ENCODE results near the gene PCLO.
"Not testable (repeated sequence)": the region's sequence is repeated elsewhere in the genome, so short reads cannot be mapped to it uniquely, and the experiment has no call there.

The PCLO gene

DNA sequence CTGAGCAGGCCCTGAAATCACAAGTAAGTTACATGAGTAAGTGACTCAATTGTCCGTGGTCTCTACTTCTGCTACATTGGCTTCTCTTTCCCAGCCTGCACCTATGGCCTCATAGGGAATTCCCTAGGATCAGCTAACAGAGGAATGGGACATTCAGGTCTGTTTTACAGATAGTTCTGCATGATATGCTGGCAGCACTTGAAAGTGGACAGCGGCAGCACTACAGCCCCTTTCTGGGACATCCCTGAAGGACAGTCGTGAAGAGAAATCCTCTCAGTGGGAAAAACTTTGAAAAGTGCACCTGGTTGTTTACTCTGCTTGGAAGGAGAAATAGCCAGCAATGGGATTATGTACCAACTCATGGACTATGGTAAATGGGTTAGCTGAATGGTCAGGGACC is 426.1 kb downstream of the PCLO start:
- DNase-seq (ENCODE audit: low read depth in 2 of 2), result no peak

- no peak for DNase-seq (ENCODE audit: low read depth in 2 of 2)
Observed at GRCh38 chr7:82732677-82733076, 430.0 kb downstream of the PCLO start.

DNA sequence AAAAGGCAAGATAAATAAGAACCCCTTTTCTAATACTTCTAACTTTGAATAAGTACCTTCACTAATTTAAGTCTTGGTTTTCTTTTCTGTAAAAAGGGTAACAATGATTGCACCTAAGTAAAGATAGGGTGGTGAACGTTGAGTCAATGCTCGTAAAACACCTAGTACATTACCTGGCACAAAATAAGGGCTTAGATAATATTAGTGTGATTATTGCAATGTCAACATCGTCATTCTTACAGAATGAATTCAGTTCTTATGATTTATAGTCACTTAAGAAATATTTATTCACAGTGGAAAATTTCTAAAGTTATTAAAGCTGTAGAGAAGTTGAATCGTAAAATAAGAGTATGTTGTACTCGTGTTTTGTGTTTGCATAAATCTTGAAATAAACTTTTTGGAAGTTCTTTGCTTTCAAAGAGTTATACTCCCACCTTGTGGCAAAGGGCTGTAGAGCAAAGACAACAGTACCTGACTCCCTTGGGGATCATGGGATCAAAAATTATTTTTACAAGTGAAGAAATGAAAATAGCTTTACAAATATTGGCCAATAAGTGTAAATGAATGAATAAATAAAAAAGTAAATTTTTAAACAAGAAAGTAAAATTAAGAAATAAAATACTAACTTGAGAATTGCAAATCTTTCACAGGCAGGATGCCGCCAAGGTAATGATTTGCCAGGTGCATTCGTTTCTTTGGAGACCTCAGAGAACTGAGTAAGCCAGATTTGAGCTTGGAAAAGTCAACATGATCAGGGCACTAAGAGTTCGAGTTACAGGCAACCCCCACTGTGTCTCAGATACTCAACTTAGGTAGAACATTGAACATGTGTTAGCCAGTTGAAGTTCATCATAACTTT is 433.3 kb downstream of the PCLO start:
- no peak for DNase-seq (ENCODE audit: low read depth in 2 of 2)

DNA sequence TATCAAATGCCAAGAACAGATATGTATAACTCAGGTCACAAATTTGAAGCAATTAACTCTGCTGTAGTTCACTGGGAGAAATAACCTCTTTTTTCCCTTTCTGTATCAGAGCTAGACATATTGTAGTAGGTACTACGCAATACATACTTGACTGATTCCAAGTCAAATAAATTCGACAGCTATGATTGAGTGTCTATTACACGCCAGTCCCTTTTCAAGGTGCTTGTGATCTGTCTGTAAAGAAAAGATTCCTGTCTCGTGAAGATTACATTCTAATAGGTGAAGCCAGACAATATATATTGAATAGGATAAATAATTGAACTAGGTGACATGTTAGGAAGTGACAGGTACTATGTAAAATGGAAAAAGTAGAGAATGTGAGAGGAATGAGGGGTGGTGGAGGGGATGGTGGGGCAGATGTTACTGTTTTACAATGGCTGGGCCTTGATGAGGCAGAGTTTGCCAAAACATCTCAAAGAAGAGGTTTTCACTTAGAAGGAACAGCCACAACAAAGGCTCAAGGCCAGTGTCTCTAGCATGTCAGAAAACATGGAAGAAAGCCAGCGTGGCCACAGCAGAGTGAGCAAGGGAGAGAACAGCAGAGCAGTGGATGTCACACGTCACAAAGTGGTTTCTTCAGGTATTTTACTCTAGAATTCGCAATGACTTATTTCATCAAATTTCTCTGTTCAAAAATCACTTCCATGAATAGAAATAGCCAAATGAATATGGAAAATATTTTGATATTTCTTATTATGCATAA is 436.5 kb downstream of the PCLO start:
- no peak for DNase-seq (ENCODE audit: low read depth in 2 of 2)

- DNase-seq (ENCODE audit: low read depth in 2 of 2), result no peak
Observed at GRCh38 chr7:82723411-82723810, 439.3 kb downstream of the PCLO start.

DNA sequence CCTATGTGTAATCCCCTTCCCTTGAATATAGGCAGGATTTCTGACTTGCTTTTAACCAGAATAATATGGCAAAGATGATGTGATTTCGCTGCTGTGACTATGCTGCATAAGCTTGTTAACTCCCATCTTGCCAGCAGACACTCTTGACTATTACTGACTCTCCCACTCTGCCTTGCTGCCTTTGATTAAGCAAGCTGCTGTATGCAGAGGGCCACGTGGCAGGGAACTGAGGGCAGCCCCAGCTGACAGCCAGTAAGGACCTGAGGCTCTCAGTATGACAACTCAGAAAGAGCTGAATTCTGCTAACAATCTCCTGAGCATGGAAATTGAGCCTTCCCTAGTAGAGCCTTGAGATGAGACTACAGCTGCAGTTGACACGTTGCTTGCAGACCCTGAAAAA is 439.7 kb downstream of the PCLO start:
- DNase-seq (ENCODE audit: low read depth in 2 of 2), result no peak

- DNase-seq (ENCODE audit: low read depth in 2 of 2), result no peak
Observed at GRCh38 chr7:82715344-82715743, 447.3 kb downstream of the PCLO start.

- DNase-seq (ENCODE audit: low read depth in 2 of 2), result no peak
Observed at GRCh38 chr7:82714883-82715282, 447.8 kb downstream of the PCLO start.

GRCh38 chr7:82713506-82713905 is 449.2 kb downstream of the PCLO start:
- no peak for DNase-seq (ENCODE audit: low read depth in 2 of 2)

DNA sequence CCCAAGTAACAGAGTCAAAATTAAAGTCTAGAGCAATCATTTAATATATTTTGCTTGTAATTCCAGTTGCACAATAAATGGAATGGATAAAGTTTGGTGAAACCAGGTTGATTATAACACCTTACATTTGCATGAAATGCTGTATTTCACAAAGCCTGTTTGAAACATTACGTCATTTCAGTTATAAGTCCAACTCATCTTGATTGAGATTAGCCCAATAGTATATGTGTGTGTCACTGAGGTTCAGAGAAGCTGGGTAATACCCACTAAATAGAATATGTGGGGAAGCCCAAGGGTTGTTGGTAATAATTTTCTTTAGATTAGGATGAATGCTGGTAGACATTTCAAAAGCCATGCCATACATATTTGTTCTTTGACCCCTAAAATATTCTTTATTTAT is 456.3 kb downstream of the PCLO start:
- DNase-seq (ENCODE audit: low read depth in 2 of 2), result not testable (repeated sequence)

DNA sequence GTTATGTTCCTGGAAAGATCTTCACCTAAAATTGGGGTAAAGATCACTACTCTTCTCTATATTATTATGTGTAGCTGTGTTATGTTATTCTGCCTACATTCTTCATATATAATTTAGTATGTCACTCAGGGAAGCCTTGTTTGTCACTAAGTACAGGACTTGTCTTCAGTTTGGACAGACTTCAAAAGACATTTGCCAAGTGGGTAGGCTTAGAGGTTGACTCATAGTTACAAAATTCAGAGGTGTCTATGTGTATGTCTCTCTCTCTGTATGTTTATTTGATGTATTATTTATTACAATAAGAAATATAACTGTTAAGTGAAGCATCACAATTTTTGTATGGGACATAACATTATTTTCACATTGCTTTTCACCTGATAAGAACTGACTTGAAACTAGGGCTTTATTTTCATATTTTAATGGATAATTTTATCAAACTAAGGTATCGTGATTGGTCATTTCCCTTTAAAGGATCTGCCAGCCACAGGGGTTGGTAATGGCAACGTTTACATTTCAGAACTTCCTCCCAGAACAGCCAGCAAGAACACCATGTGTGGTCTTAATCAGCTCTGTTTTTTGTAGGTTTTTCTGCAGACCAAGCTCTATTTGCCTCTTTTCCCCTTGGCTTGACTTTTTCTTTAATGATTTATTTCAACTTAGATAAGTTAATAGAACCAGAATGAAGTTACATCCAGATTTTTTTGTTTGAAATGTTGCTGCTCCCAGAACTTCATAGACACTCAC is 457.0 kb downstream of the PCLO start:
- no peak for DNase-seq (ENCODE audit: low read depth in 2 of 2)

DNA sequence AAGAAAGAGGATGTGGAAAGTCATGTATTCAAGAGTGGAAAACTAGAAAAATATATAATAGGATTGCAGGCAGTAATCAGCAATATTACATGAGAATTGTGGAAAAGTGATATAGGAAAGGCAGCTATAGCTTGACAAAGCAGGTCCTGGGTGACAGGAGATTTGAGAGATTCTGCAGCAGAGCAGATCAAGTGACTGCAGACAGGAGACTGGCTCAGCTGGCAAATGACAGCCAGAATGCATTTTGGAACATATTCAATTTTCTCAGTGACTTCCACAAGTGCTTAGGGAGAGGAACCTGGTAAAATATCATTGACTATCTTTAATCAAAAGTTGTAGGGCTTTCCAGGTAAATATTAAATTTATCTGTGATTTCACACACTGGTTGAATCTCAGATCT is 458.6 kb downstream of the PCLO start:
- no peak for DNase-seq (ENCODE audit: low read depth in 2 of 2)

Measured in stimulated activated CD8-positive, alpha-beta memory T cell treated with anti-CD3 and anti-CD28 coated beads, Interleukin-7, amount 100 ng/mL, for 1 hour (primary cell).